HL-60/S4 treated with retinoic acid at 250 ng/mL for 4 days and 3 days (cell line): ENCODE results near the gene CNTD1.

ENCODE experiments used
- in situ Hi-C: fragments of 300-500 bp; cut with MboI; formaldehyde crosslinking; loops from 2 replicates; pipeline ENCODE4 v1.7.0; 2022; ENCODE audit warnings: low sequenced_read_pairs

CNTD1 gene

GRCh38 chr17:42779304-42779935 is 19.2 kb upstream of the CNTD1 start:
- in situ Hi-C loops = no loop called here

GRCh38 chr17:42779936-42780850 is 18.5 kb upstream of the CNTD1 start, which contains the start of gene WNK4:
WNK4 (plus strand) TSS chr17:42780610; CDS start chr17:42780699, 89 bp downstream.
- in situ Hi-C loops = no loop called here

- in situ Hi-C loops = no loop called here
Measured at GRCh38 chr17:42780851-42781638, 17.6 kb upstream of the CNTD1 start.

- in situ Hi-C loops = no loop called here
Measured at GRCh38 chr17:42781639-42782165, 17.0 kb upstream of the CNTD1 start.

- in situ Hi-C loops = no loop called here
Measured at GRCh38 chr17:42782166-42783061, 16.2 kb upstream of the CNTD1 start.

GRCh38 chr17:42783062-42783790 is 15.4 kb upstream of the CNTD1 start:
- in situ Hi-C loops = no loop called here

- in situ Hi-C loops = no loop called here
Measured at GRCh38 chr17:42783791-42784138, 14.9 kb upstream of the CNTD1 start.

- in situ Hi-C loops = no loop called here
Measured at GRCh38 chr17:42784409-42784808, 14.3 kb upstream of the CNTD1 start.

GRCh38 chr17:42784811-42785592 is 13.7 kb upstream of the CNTD1 start:
- in situ Hi-C loops = no loop called here

GRCh38 chr17:42787266-42787665 is 11.4 kb upstream of the CNTD1 start:
- in situ Hi-C loops = no loop called here

- in situ Hi-C loops = no loop called here
Measured at GRCh38 chr17:42791948-42792347, 6.7 kb upstream of the CNTD1 start.

- in situ Hi-C loops = no loop called here
Measured at GRCh38 chr17:42792545-42792944, 6.1 kb upstream of the CNTD1 start.

GRCh38 chr17:42795061-42795460 is 3.6 kb upstream of the CNTD1 start:
- in situ Hi-C loops = no loop called here

- in situ Hi-C loops = no loop called here
Measured at GRCh38 chr17:42795465-42795864, 3.2 kb upstream of the CNTD1 start.

GRCh38 chr17:42796066-42796758 is 2.4 kb upstream of the CNTD1 start:
- in situ Hi-C loops = no loop called here

- in situ Hi-C loops = no loop called here
Measured at GRCh38 chr17:42797067-42798007, 1.3 kb upstream of the CNTD1 start.

GRCh38 chr17:42798011-42798382 is 664 bp upstream of the CNTD1 start:
- in situ Hi-C loops = no loop called here
